Measurements from ENCODE around the gene SPTLC3.

DNA sequence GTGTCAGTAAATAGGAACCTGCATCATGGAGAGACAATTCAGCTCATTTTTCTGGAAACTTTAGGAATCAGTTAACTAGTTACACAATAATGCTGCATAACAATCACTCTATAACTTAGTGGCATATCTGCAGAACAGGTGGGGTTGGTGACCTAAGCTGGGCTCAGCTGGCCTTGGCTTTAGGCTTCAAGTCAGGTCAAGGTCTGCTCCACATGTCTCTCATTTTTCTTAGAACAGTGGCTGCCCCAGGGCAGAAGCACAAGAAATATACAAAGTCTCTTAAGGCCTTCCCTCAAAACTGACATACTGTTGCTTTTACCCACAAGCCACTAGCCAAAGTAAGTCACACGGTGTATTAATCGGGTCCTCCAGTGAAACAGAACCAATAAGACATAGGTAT, 198.2 kb downstream of the SPTLC3 start:
- TF ChIP-seq, protein P1, sequence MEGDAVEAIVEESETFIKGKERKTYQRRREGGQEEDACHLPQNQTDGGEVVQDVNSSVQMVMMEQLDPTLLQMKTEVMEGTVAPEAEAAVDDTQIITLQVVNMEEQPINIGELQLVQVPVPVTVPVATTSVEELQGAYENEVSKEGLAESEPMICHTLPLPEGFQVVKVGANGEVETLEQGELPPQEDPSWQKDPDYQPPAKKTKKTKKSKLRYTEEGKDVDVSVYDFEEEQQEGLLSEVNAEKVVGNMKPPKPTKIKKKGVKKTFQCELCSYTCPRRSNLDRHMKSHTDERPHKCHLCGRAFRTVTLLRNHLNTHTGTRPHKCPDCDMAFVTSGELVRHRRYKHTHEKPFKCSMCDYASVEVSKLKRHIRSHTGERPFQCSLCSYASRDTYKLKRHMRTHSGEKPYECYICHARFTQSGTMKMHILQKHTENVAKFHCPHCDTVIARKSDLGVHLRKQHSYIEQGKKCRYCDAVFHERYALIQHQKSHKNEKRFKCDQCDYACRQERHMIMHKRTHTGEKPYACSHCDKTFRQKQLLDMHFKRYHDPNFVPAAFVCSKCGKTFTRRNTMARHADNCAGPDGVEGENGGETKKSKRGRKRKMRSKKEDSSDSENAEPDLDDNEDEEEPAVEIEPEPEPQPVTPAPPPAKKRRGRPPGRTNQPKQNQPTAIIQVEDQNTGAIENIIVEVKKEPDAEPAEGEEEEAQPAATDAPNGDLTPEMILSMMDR (IDR thresholded peaks at IDR 0.05), result no peak
- no peak for TF ChIP-seq POLR2A (IDR thresholded peaks at IDR 0.05)

Measured in breast epithelium (tissue), 3 donors.